Activated CD4-positive, alpha-beta T cell treated with anti-CD3 and anti-CD28 coated beads for 1 hour (primary cell): Measurements from ENCODE around the gene PCDHB14.
"Not testable (repeated sequence)": the region's sequence is repeated elsewhere in the genome, so short reads cannot be mapped to it uniquely, and the experiment has no call there.

Experiments used
- DNase-seq: peaks from one replicate; pipeline ENCODE4 v3.0.0-alpha.2; 2020

Gene PCDHB14

DNA sequence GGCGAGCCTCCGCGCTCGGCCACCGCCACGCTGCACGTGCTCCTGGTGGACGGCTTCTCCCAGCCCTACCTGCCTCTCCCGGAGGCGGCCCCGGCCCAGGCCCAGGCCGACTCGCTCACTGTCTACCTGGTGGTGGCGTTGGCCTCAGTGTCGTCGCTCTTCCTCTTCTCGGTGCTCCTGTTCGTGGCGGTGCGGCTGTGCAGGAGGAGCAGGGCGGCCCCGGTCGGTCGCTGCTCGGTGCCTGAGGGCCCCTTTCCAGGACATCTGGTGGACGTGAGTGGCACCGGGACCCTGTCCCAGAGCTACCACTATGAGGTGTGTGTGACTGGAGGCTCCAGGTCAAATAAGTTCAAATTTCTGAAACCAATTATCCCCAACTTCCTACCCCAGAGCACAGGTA, 12.3 kb upstream of the PCDHB14 start:
- DNase-seq: not testable (repeated sequence)

DNA sequence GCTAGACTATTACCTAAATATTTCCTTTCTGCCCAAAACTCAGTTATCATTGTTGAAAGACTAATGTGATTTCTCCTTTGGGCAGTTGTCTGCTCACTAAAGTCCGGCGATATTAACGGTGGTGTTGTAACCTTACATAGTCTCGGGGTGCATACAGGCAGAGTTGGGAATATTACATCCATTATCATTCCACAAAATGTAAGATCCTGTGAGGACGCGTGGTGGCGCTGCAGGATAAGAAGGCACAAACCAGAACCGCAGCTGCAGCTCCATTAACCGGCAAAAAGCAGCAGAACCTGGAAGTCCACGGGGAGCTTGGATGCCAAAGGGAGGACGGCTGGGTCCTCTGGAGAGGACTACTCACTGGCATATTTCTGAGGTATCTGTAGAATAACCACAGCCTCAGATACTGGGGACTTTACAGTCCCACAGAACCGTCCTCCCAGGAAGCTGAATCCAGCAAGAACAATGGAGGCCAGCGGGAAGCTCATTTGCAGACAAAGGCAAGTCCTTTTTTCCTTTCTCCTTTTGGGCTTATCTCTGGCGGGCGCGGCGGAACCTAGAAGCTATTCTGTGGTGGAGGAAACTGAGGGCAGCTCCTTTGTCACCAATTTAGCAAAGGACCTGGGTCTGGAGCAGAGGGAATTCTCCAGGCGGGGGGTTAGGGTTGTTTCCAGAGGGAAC, 9.3 kb upstream of the PCDHB14 start, which contains the start of gene PCDHB13:
Gene PCDHB13 (plus strand): TSS at position 264 of the 684 bp plus-strand sequence. CDS start 205 bp downstream, at position 469.
- DNase-seq: not testable (repeated sequence)

- DNase-seq: not testable (repeated sequence)
These were observed 8.6 kb upstream of the PCDHB14 start for GRCh38 chr5:141214583-141214982.

- DNase-seq: not testable (repeated sequence)
These were observed 7.6 kb upstream of the PCDHB14 start for GRCh38 chr5:141215504-141215903.

DNA sequence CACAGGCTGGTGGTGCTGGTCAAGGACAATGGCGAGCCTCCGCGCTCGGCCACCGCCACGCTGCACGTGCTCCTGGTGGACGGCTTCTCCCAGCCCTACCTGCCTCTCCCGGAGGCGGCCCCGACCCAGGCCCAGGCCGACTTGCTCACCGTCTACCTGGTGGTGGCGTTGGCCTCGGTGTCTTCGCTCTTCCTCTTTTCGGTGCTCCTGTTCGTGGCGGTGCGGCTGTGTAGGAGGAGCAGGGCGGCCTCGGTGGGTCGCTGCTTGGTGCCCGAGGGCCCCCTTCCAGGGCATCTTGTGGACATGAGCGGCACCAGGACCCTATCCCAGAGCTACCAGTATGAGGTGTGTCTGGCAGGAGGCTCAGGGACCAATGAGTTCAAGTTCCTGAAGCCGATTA, 7.1 kb upstream of the PCDHB14 start:
- not testable (repeated sequence) for DNase-seq

DNA sequence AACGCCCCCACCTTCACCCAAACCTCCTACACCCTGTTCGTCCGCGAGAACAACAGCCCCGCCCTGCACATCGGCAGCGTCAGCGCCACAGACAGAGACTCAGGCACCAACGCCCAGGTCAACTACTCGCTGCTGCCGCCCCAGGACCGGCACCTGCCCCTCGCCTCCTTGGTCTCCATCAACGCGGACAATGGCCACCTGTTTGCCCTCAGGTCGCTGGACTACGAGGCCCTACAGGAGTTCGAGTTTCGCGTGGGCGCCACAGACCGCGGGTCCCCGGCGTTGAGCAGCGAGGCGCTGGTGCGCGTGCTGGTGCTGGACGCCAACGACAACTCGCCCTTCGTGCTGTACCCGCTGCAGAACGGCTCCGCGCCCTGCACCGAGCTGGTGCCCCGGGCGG, 1.7 kb downstream of the PCDHB14 start:
- DNase-seq: not testable (repeated sequence)

GRCh38 chr5:141225421-141225820, 2.3 kb downstream of the PCDHB14 start:
- not testable (repeated sequence) for DNase-seq

- no peak for DNase-seq
These were observed 11.0 kb downstream of the PCDHB14 start for GRCh38 chr5:141234109-141234667.

GRCh38 chr5:141235922-141236321, 12.8 kb downstream of the PCDHB14 start:
- DNase-seq: not testable (repeated sequence)

DNA sequence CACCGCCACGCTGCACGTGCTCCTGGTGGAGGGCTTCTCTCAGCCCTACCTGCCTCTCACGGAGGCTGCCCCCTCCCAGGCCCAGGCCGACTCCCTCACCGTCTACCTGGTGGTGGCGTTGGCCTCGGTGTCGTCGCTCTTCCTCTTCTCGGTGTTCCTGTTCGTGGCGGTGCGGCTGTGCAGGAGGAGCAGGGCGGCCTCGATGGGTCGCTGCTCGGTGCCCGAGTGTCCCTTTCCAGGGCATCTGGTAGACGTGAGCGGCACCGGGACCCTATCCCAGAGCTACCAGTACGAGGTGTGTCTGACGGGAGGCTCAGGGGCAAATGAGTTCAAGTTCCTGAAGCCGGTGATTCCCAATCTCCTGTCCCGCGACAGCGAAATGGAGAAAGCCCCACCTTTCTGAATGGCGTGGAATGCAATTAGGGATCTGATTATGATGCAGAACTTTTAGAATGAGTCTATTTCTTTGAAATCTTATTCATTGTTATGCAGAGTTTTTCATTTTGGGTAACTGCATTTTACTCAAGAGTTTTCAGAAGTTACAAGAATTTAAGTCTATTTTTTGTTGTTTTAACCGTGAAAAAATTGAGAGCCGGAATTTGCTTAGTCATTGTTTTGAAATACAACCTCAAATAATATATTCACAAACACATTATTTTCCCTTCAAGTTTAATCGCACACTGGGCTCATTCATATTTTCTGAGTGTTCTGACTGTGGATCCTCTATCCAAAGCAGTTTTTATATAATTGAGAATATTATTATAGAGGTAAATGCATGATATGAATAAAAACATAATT, 13.6 kb downstream of the PCDHB14 start:
- no peak for DNase-seq

DNA sequence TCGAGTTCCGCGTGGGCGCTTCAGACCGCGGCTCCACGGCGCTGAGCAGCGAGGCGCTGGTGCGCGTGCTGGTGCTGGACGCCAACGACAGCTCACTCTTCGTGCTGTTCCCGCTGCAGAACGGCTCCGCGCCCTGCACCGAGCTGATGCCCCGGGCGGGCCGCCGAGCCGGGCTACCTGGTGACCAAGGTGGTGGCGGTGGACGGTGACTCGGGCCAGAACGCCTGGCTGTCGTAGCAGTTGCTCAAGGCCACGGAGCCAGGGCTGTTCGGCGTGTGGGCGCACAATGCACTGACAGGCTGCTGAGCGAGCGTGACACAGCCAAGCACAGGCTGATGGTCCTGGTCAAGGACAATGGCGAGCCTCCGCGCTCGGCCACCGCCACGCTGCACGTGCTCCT, 18.4 kb downstream of the PCDHB14 start:
- no peak for DNase-seq

- no peak for DNase-seq
These were observed 22.1 kb downstream of the PCDHB14 start, which contains the start of gene PCDHB15 for GRCh38 chr5:141245250-141245717. Gene PCDHB15, plus strand, starts transcription at chr5:141245395. Its CDS starts 184 bp downstream, at chr5:141245579.

- not testable (repeated sequence) for DNase-seq
These were observed 23.8 kb downstream of the PCDHB14 start for GRCh38 chr5:141246971-141247370.

- not testable (repeated sequence) for DNase-seq
These were observed 24.3 kb downstream of the PCDHB14 start for GRCh38 chr5:141247434-141247833.

GRCh38 chr5:141250576-141250975, 27.4 kb downstream of the PCDHB14 start:
- no peak for DNase-seq

- DNase-seq: no peak
These were observed 35.3 kb downstream of the PCDHB14 start for GRCh38 chr5:141258464-141258863.

- DNase-seq: no peak
These were observed 35.8 kb downstream of the PCDHB14 start for GRCh38 chr5:141258948-141259347.

DNA sequence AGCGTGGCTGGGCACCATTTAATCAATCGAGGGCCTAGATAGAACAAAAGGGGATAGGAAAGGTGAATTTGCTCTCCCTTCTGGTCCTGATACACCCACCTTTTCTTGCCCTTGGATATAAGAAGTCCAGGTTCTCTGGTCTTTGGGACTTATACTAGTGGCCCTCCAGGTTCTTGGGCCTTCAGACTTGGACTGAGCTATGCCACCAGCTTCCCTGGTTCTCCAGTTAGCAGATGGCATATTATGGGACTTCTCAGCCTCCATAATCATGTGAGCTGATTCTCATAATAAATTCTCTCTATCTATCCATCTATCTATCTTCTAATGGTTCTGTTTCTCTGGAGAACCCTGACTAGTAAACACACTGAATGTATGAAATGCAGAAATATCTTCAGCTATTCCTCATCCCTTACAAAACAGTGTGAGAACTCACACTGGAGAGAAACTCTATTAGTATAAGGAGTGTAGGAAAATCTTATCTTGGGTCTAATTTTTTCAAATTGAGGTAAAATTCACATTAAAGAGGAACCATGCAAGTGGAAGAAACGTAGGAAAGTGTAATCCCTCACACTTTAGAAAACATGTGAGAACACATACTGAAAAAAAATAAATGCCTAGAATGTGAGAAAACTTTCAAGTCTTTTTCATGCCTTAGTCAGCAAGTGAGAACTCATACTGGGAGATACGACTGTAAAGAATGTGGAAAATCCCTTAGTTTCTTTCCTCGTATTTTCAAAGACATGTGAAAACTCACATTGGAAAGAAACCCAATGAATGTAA, 37.5 kb downstream of the PCDHB14 start:
- DNase-seq: no peak

DNA sequence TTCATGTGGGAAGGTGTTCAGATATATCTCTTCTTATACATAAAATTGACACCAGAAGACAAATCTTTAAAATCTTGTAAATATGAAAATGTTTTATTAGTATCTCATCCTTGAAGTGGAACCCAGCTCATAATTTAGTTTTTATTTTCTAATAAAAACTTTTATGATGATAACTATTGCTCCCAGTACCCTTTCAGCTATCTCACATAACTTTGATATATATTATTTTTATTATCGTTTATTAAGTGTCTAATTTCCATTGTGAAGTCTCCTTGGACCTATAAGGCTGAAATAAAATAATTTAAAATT, 38.0 kb downstream of the PCDHB14 start:
- no peak for DNase-seq

GRCh38 chr5:141269195-141269594, 46.1 kb downstream of the PCDHB14 start:
- DNase-seq: no peak

- no peak for DNase-seq
These were observed 49.8 kb downstream of the PCDHB14 start for GRCh38 chr5:141272906-141273305.
